Dedifferentiated amniotic fluid mesenchymal stem cell (primary cell): ENCODE results near the gene RSKR.
"Not testable (repeated sequence)": the region's sequence is repeated elsewhere in the genome, so short reads cannot be mapped to it uniquely, and the experiment has no call there.

Source experiments
- DNase-seq: peaks from one replicate; pipeline ENCODE4 v3.0.0-alpha.2; 2016; ENCODE audit errors: extremely low spot score

Gene RSKR

DNA sequence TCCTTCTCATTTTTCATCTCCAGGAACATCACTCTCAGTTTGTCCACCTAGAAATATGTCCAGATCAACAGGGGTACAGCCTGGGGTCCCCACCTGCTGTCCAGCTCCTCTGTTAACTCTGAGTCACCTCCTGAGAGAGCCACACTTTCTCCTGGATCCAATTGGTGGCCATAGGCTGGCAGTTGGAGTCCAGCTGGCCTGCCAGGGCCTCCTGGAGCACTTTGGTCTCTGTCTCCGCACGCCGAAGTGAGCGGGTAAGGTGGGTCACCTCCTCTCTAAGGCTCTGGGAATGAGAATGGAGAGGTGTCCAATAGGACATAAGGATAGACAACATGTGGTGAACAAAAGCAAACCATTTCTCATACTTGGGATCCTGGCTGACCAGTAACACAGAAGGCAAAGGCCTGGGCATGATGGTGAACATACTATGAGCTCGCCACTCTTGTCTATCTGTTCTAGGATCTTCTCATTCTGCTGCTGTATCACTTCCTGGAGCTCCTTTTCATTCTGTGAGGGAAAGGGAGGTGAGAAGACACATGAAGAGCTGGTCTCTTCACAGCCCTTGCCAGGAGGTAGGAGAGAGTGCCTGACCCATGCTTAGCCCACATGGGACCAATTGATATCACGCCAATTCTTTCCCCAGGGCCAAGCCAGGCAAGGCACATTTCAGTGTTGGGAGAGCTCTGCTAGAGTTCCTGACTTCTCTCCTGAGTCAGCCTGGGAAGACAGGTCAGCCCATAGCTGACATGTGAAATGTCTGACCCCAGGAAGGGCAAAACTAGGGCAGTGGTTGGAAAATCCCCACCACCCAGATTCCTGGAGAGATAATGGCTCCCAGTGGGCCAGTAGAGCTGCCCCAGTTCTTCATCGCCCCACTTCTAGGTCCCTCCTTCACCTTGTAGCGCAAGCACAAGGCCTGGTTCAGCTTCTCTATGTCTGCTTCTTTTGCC, 35.5 kb downstream of the RSKR start:
- no peak for DNase-seq

DNA sequence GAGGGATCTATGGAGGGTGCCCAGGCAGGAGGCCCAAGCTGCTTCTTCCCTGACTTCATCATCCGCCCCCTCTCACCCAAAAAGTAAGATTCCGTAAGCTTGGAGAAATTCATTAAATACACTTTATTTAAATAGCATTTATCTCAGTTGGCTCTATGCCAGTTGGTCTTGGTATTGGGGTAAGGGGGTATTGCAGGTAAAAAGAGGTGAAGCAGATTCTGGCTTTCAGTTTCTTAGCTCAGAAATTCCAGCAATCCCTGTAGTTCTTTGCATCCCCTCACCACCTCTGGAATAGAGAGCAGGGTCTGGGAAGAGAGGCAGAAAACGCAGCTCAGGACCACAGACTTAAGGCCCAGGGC, 36.5 kb downstream of the RSKR start:
- no peak for DNase-seq

DNA sequence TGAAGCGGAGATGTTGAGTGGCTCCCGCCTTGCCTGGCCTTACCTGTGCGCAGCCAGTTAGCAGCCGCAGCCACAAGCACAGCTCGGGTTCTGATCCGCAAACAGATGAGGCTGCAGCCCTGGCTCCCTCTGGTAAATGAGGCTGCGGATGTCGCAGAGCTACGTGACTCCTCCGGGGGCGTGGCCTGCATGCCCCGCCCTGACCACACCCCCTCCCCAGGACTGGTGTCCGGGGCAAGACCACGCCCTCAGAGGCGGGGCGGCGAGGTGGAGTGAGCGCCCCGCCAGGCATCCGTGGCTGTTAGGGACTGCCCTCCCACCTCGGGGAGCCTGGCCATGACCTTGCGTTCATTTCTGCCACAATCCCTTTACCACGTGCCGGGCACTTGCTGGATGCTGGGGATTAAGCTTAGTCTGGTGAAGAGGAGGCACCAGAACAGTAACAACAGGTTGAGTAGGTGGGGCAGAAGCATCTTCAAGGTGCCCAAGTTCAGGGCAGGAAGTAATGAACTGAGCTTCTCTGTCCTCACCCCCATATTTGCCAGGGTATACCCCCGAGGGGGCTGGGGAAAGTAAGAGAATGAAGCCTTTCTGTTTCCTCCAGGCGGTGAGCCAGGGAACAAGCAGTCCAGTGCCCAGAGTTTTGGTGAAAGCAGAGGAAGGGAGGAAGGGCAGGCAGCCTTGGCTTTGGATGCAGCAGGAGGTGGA, 37.1 kb downstream of the RSKR start, which contains the start of gene ALDOC:
TSS of gene ALDOC (minus strand) at position 138 of the 708 bp plus-strand sequence. CDS start 1,363 bp downstream, outside the sequence.
- DNase-seq = peak; percentile 63

DNA sequence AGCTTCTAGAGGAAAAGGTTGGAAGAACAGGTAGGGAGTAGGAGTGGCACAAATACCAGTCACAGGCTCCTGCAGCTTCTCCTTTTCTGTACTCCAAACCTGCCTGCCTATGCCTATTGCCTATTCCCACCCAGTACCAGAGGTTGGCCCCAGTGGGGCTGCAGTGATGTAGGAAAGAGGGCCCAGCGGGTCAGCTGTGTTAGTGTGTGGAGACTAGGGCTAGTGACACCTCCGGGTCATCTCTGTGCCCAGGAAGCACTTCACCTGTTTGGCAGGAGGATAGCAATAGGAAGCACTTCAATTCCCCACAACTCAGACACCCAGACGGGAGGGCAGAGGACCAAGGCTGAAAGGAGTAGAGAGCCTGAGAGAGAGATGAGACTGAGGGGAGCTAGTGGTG, 38.0 kb downstream of the RSKR start:
- DNase-seq = not testable (repeated sequence)

DNA sequence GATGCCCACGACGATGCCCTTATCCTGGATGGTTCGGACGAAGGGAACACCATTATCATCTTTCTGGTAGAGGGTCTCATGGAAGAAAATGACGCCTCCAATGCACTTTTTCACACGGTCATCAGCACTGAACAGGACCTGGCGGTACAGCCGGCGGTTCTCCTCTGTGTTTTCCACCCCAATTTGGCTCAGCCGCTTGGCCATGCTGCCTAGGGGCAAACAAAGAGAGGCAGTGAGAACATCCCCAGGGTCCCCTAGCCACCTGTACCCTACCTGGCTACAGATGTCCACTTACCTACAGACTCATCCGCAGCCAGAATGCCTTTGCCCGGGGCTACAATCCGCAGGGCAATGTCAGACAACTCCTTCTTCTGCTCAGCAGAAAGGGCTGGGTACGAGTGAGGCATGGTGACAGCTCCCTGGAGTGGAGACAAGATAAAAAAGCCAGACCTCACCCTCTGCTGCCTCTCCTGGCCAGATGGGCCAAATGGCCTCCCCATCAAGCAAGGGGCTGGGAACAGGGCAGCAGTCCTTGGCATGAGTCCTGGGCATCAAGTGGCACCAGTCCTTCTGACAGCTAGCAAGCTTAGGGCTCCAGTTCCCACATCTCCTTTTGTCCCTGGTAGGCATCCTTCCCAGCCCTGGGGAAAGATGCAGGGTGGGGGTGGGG, 38.7 kb downstream of the RSKR start:
- DNase-seq = no peak

DNA sequence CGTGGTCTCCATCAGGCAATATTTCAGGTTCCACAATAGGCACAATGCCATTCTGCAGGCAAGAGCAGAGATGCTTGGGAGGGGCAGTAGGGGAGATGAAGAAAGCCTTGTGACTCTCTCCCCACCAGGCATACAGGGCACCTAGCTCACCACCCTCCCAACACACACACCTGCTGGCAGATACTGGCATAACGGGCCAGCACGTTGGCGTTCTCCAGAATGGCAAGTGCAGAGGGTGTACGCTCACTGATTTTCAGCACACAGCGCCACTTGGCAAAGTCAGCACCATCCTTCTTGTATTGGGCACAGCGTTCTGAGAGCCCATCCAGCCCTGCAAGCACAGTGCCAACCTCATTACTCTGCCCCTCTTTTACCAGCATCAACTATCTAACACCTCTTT, 39.5 kb downstream of the RSKR start:
- DNase-seq = no peak

DNA sequence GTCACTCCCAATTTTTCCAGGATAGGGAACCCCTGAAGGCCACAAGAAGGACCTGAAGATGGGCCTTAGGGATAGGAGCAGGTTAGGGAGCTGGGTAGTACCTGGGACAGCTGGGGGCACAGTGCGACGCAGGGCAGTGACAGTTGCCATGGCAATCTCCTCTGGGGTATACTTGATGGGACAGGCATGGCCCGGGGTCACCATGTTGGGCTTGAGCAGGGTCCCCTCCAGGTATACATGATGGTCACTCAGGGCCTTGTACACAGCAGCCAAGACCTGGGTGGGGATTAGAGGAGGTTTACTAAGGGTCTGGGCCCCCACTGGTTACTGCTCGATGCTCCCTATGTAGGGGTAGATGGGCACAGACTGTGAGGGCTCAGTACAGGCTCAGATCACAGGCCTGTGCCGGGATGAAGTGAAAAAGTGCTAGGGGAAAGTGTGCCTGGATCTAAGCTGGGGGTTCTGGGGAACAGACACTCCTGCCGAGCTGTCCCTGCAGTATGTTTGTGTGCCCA, 40.0 kb downstream of the RSKR start:
- no peak for DNase-seq

DNA sequence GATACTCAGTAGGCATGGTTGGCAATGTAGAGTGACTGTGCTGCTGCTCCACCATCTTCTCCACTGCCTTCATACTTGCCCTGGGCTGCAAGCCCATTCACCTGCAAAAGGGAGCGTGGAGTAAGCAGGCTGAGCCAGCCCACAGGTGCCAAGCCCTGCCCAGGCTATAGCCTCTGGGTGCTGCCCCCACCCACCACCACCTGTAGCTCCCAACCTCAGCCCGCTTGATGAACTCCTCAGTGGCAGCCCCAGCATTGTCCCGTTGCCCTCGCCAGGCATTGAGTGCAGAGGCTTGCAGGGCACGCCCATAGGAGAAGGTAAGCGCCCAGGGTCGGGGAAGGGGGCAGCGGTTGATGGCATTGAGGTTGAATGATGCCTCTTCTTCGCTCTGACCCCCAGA, 40.5 kb downstream of the RSKR start:
- DNase-seq = no peak

DNA sequence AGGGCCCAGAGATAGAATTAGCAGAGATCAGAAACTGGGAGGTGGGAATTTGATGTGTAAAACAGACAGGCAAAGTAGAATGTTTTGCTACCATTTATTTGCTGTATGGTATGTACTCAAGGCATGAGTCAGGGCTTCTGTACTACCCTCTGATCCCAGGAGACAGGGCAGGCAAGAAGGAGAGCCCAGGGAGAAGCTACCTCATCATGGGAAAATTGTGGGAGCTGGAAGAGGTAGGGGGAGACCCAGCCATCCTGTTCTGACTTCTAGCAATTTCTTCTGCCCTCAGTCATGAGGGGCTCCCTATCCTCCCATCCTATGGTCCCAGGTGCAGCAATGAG, 41.0 kb downstream of the RSKR start:
- no peak for DNase-seq

DNA sequence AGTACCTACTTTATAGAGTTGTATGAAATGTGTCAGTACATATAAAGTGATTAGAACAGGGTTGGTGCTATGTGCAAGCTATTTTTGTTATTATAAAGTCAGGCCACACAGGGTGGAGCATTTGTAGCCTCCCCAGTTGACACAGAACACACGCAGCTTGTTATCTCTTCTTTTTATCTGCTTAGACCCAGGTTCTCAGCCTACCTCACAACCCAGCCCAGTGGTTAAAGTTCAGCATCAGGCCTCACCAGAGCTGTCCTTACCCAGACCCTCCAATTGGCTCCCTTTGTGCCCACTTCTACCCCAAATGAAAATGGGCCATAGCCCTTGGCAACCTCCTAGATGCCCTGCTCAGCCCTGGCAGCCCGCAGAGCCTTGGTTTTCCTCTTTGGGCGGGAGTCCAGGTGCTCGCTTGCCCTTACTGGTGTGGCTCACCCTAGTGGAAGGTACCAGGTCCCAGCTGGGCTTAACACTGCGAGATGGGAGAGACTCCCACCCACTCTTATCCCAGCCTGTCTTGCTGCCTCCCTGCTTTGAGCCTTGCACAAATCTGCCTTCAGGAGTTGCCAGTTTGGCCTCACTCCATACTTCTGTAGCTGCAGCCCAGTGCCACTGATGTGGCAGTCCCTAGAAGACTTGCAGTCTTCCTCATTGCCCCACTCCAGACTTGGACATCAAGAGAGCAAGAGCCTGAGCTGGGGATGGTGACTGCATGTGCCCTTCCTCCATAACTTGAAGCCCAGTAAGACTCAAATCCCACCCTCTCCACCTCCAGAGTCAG, 41.5 kb downstream of the RSKR start:
- DNase-seq = no peak

DNA sequence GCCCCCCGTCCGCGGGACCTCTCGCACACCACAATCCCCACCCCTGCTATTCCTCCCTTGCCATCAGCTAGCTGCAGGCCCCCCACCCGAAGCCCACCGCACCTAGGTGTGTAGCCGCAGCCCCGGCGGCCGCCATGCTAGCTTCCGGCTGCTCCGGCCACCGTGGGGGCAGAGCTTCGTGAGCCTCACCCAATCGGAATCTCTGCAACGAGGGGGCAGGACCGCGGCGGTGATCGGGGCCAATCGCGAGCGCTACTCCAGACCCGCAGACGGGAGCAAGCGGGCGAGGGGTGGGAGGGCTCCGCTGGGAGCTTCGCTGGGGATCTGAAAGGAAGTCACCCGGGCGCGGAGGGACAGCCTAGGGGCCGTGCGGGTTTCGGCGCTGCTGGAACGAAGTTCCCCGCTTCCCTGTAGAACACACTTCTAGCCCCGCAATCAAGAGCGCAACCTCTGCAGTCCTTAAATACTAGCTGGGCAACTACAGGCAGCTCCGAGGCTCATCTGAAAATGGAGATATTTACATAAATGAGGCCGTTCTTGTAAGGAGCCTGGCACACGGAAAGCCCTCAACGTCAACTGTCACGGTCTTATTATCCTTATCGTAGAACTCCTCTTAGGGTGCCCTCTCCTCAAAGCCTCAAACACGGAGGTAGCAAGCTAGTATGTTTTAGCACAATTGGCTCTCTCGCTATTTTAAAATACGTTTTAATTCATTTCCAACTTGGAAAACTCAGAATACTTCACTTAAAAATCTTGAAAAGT, 42.4 kb downstream of the RSKR start, which contains the start of gene PIGS:
TSS of gene PIGS (minus strand) at position 164 of the 762 bp plus-strand sequence. CDS start at position 136, 28 bp downstream.
- peak; percentile 93 for DNase-seq

DNA sequence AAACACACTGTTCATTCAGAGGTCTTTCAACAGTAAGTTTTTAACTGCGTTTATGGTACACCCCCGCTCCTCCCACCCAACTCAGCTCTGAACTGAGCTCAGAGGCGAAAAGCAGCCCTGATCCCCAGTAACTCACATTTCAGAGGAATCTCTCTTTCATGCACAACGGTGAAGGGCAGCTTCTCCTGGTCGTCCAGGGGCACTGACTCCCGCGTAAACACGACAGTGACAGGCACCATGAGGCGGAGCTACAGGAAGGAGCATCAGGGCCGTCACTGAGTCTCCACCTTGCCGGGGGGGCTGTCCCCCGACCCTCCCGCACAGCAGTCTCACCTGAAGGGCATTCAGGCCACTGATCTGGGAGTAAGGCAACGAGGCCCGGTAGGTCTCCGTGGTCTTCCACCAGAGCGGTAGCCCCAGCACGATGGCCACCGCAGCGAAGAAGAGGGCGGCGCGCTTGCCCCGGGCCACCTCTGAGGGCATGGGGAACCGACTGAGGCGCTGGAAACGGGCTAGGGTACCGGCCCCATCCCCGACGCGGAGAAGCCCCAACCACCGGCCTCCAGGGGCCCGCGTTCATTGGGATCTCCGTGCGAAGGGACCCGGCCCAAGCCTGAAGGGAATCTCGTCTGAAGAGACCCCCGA, 43.1 kb downstream of the RSKR start:
- DNase-seq = no peak

DNA sequence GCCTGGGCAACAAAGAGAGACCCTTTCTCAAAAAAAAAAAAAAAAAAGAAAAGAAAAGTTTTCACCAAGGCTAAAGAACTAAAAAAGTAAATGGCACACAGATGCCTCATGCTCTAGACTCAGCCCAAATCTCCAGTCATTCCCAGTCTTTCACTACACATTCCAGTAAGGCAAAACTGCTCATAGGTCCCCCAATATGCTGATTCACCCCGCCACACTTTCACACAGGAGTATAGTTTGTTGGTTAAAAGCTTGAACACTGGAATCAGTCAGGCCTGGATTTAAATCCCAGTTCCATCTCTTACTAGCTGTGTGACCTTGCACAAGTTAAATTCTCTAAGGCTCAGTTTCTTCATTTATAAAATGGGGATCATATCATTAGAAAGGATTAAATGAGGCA, 44.5 kb downstream of the RSKR start:
- DNase-seq = no peak

DNA sequence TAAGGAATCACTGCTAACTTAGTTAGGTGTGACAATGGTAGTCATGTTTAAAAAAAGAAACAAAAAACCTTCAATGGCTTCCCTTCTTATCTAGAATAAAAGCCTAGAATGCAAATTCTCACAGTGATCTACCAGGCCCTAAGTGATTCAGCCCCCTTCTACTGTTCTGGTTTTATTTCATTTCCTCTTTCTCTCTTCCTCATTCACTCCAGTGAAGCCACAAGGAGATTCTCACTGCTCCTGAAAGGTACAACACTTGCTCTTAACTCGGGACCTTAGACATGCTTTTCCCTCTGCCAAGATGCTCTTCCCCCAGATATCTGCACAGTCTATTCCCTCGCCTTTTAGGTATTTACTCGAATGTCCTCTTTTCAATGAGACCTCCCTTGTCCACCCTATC, 46.4 kb downstream of the RSKR start:
- no peak for DNase-seq

DNA sequence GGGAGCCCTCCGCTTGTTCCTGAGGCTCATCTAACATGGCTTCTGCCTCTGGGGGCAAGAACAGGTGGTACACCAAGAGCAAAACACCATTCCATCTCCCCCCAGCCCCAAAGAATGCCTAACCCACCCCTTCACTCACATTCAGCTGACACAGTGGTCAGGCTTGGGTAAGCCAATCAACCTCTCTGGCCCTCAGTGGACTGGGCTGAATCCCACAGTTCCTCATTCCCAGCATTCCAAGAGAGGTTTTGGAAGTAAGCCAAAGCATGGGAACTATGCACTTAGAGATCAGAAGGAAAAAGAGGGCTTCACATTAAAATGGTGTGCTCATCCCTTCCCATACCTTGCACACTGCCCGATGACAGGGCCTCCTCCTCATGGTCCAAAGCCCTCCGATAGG, 50.5 kb downstream of the RSKR start:
- DNase-seq = no peak
